Stimulated activated naive CD8-positive, alpha-beta T cell treated with anti-CD3 and anti-CD28 coated beads, Interleukin-15, Interleukin-2, amounts not matched to agents 100 U/mL and 50 U/mL, for 24 hours (primary cell): ENCODE results near the gene GALNT14.

Experiments
- ATAC-seq: fragments of 150-1000 bp; cut with Tn5 transposase; one replicate; pipeline ENCODE4 v1.10.0; 2021
- DNase-seq: peaks from one replicate; pipeline ENCODE4 v3.0.0; 2021

The GALNT14 gene

GRCh38 chr2:31083234-31083993 is 54.8 kb downstream of the GALNT14 start:
- DNase-seq: no peak
- no peak for ATAC-seq

- no peak for ATAC-seq
- no peak for DNase-seq
These were observed 56.2 kb downstream of the GALNT14 start for GRCh38 chr2:31082002-31082401.

- ATAC-seq (no peak), DNase-seq (no peak)
These were observed 56.7 kb downstream of the GALNT14 start for GRCh38 chr2:31081492-31081891.

DNA sequence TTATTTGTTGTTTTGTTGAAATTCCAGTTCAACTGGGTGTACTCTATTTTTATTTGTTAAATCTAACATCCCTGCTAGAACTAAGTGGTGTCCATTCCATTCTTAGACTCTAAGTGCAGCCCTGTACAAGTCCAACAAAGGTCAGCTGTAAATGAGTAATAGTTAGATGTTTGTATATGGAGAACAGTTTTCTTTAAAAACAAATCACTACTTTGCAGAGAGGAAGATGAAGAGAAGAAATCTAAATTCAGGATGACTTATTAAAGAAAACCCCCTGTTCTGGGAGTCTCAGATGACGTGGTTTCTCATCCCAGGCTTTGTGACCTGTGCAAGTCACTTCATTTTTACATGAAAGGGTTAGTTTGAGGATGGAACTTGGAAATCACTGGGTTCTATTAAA is 57.9 kb downstream of the GALNT14 start:
- no peak for ATAC-seq
- DNase-seq: no peak

GRCh38 chr2:31079665-31080064 is 58.6 kb downstream of the GALNT14 start:
- DNase-seq: no peak
- no peak for ATAC-seq

- DNase-seq (no peak), ATAC-seq (peak; percentile 29)
These were observed 59.6 kb downstream of the GALNT14 start for GRCh38 chr2:31078579-31079105.

DNA sequence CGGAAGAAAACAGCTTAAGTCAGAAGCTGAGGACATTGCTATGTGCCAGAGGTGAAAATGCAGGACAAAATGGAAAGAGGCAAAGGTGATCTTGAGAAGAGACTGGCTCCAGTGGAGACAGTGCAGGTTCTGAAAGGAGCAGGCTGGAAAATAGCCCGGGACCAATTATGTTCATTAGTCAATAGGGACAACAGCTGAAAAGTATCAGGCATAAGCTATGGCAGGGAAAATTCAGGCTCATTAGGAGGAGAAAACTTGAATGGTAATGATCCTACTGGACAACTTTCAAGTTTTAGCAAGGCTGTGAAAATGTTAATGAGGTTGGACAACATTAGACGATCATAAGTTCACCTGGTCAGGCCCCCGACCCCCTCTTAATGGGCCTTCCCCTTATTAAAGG is 60.2 kb downstream of the GALNT14 start:
- no peak for DNase-seq
- no peak for ATAC-seq

GRCh38 chr2:31075941-31076590 is 62.2 kb downstream of the GALNT14 start:
- DNase-seq (no peak), ATAC-seq (no peak)

- DNase-seq (no peak), ATAC-seq (no peak)
These were observed 62.8 kb downstream of the GALNT14 start for GRCh38 chr2:31075431-31075830.

DNA sequence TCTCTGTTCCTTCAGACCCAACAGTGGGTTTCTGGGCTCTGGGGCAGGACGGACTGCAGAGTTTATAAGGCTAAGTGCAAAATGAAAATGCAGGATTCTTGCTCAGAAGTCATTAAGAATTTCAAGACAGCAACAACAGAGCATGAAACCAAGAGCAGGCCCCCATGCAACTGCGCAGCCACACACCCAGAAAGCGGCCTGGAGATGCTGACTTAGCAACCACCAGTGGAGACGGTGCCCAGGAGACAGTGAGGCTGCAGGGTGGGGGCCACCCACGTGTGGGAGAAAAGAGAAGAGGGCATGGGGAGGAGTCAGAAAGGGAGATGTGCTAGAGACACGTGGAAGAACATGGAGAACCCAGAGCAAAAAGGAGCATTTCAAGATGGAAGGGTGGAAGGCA is 66.5 kb downstream of the GALNT14 start:
- DNase-seq (no peak), ATAC-seq (no peak)

DNA sequence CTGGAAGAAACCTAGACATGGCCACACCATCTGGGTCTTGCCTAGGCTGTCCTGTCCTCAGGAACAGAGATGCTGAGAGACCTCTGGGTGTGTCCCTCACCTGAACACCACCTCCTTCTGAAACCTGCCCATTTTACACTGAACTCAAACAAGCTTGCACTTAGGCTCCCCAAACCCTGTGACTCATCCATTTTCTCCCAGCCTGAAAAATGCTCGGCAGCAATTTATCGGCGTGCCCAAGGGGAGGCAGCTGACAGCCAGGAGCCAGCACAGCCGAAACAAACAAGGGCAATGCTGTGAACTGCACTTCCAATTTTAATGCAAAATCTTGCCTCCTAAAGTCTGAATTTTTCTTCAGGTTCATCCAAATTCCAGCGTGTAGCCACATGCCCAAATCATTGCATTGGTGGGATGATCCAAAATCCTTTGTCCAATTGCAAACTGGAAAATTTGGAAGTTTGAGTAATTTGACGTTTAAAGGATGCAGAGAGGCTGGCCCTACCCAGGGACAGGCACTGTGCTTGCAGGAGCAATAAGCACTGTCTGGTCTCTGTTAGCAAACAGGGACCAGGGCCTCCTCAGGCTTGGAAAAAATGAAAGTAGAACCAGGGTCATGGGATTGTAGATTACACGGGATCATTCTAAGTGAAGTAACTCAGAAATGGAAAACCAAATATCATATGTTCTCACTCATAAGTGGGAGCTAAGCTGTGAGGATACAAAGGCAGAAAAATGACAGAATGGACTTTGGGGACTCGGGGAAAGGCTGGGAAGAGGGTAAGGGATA is 67.7 kb downstream of the GALNT14 start:
- ATAC-seq (no peak), DNase-seq (no peak)

GRCh38 chr2:31069643-31070325 is 68.5 kb downstream of the GALNT14 start:
- DNase-seq: no peak
- ATAC-seq: no peak

GRCh38 chr2:31067259-31067658 is 71.0 kb downstream of the GALNT14 start:
- no peak for ATAC-seq

DNA sequence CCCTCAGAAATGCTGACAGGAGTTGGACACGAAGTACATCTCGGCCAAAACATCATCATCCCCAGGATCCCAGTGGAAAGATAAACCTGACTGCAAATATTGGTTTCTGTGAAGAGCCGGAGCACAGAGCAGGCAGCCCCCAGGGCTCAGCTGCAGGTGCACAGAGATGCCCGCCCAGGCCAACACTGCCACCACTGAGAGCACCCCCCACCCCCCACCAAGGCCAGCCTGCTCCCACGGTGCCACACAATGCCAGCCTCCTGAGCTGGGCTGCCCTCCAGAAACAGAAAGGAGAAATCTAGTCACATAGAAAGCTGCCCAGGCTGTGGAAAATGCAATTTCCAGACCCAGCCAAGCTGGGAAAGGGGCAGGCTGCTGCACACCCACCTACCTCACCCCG is 71.7 kb downstream of the GALNT14 start:
- DNase-seq (no peak), ATAC-seq (no peak)

More at GRCh38 chr2:31067259-31067658, 71.0 kb downstream of the GALNT14 start:
- no peak for DNase-seq

DNA sequence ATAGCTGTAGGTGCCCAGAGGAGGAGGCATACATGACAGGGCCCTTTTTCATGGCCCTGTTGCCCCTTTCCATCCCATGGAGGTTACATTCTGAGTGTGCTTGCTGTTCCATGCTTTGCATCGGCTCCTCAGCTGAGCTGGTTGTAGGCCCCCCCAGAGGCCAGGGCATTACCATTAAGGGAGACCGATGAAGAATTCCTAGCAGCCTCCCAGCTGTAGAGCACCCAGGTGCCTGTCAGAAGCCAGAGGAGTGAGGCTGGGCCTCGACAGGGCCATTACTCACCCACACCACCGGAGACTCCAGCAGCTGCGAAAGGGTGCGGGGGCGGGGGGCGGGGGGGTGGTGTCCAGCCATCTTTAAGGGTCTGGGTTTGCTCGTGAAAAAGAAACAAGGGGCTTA is 72.2 kb downstream of the GALNT14 start:
- ATAC-seq (no peak), DNase-seq (no peak)

- ATAC-seq (no peak), DNase-seq (no peak)
These were observed 72.9 kb downstream of the GALNT14 start for GRCh38 chr2:31065356-31065755.

- ATAC-seq (no peak), DNase-seq (no peak)
These were observed 77.8 kb downstream of the GALNT14 start for GRCh38 chr2:31060397-31060796.

- ATAC-seq (no peak), DNase-seq (no peak)
These were observed 79.9 kb downstream of the GALNT14 start for GRCh38 chr2:31058096-31059035.

GRCh38 chr2:31057691-31058090 is 80.5 kb downstream of the GALNT14 start:
- DNase-seq (no peak), ATAC-seq (no peak)

- ATAC-seq: no peak
These were observed 82.3 kb downstream of the GALNT14 start for GRCh38 chr2:31055938-31056337.

GRCh38 chr2:31054842-31055388 is 83.3 kb downstream of the GALNT14 start:
- ATAC-seq (no peak), DNase-seq (no peak)

More at GRCh38 chr2:31055938-31056337, 82.3 kb downstream of the GALNT14 start:
- DNase-seq: no peak
